OCI-LY1 (cell line): Measurements from ENCODE around the gene CHST12.

ENCODE experiments used
- EZH2 ChIP-seq: fragments of 200-600 bp; sonication (generic), shearing (Covaris generic); IDR thresholded peaks from 2 replicates; pipeline ENCODE4 v1.8.0; 2017; ENCODE audit warnings: borderline replicate concordance, mixed run types, mild to moderate bottlenecking, antibody characterized with exemption, low read length, moderate library complexity, mixed read lengths
- TF ChIP-seq, protein P1 (sequence below): fragments of 200-600 bp; sonication (generic), shearing (Covaris generic); IDR thresholded peaks from 2 replicates; pipeline ENCODE4 v1.5.1; 2017; ENCODE audit warnings: mild to moderate bottlenecking, antibody characterized with exemption, low read length, moderate library complexity, mixed read lengths

DNA sequence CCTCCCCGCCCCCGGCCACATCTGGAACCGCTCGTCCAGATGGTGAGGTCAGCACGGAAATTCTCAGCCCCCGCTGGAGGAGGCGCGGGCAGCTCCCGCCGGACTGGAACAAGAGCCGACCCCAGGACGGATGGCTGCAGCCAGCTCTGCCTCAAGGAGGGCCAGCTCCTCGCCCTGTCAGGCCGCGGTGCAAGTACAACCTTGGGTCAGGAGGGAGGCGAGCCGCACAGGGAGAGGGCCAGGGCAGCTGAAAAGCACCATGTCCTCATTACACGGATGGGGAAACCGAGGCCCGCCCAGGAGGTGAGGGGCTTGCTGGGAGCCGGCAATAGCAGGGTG is 76.6 kb downstream of the CHST12 start:
- TF ChIP-seq, protein P1, sequence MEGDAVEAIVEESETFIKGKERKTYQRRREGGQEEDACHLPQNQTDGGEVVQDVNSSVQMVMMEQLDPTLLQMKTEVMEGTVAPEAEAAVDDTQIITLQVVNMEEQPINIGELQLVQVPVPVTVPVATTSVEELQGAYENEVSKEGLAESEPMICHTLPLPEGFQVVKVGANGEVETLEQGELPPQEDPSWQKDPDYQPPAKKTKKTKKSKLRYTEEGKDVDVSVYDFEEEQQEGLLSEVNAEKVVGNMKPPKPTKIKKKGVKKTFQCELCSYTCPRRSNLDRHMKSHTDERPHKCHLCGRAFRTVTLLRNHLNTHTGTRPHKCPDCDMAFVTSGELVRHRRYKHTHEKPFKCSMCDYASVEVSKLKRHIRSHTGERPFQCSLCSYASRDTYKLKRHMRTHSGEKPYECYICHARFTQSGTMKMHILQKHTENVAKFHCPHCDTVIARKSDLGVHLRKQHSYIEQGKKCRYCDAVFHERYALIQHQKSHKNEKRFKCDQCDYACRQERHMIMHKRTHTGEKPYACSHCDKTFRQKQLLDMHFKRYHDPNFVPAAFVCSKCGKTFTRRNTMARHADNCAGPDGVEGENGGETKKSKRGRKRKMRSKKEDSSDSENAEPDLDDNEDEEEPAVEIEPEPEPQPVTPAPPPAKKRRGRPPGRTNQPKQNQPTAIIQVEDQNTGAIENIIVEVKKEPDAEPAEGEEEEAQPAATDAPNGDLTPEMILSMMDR = no peak
- TF ChIP-seq EZH2 = no peak
